Stimulated activated CD4-positive, alpha-beta T cell treated with anti-CD3 and anti-CD28 coated beads, TNF-alpha, amount 100 ng/mL, for 4 hours (primary cell): Measurements from ENCODE around the gene IL6ST.
"Not testable (repeated sequence)": the region's sequence is repeated elsewhere in the genome, so short reads cannot be mapped to it uniquely, and the experiment has no call there.

ENCODE experiments used
- DNase-seq, 3 experiments: peaks; one replicate each; pipeline ENCODE4 v3.0.0-alpha.2; 2020; ENCODE audit warnings: low read depth in 3 of 3

Gene IL6ST

DNA sequence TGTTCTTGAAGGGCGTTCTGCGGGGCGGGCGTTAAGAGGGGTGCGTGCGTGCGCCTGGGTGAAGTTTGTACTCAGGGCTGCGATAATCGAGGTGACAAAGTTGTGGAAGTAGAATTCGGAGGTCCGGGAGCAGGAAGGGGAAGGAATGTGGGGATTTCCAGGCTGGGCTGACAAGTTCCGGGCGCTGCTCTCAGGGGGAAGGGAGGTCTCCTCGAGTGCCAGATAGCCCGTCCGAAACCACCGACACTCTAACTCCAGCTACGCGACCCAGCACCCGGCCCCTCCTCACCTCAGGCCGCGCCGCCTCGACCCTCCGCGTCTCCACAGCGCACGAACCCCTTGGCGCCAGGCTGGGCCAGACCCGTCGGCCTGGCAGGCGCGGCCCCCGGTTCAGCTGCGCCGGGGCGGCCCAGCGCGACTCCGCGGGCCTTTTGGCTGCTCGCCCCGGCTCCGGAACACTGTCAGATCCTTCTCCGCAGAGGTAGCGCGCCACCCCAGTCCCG is at the start of gene IL6ST:
Gene IL6ST (minus strand): TSS at position 469 of the 503 bp plus-strand sequence. CDS start 18,685 bp downstream, outside the sequence.
- peak in 1 of 3 experiments; percentile 13 for DNase-seq

DNA sequence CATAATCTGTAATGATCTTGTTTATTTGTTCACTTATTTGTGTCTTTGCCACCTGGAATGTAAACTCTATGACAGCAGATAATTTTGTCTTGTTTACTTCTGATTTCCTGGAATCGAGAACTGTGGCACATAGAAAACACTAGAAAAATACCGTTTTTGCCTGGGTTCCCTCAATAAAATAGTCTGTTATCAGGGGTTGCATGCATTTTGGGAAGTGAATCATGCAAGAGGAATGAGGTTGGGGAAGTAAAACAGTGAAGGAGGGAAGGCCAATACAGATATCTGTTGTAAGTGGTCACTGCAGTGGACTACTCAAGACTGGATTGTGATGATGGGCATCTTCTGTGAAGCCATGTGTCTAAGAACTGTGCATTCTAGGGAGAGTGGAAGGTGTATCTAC is 45.2 kb upstream of the IL6ST start:
- no peak for DNase-seq

DNA sequence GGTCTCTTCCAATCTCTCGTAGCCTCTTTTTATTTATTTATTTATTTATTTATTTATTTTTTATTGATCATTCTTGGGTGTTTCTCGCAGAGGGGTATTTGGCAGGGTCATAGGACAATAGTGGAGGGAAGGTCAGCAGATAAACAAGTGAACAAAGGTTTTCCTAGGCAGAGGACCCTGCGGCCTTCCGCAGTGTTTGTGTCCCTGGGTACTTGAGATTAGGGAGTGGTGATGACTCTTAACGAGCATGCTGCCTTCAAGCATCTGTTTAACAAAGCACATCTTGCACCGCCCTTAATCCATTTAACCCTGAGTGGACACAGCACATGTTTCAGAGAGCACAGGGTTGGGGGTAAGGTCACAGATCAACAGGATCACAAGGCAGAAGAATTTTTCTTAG is 43.4 kb upstream of the IL6ST start:
- DNase-seq = not testable (repeated sequence)

DNA sequence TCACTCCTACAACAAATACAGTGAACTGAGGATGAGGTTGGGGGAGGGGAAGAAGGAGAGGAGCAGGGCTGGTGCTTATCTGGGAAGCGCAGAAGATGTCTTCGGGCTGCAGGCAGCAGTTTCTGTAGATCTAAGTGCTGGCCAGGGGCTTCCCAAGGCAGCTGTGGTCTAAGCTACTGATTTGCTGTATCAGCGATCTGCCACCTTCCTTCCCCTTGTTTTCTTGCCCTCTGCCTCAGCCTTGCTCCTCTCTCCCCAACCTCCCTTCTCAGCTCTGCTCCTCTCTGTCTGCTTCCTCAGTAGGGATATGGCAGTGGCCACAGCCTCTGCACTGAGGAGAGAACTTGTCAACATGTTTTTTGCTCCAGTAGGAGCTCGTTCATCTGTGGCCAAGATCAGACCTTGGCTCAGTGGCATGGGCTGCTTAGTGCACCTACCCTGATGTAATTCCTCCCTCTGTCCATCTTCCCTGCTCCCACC is 42.8 kb upstream of the IL6ST start:
- no peak for DNase-seq

- not testable (repeated sequence) for DNase-seq
Observed at GRCh38 chr5:56035394-56035793, 40.6 kb upstream of the IL6ST start.

GRCh38 chr5:56029871-56030630 is 35.3 kb upstream of the IL6ST start:
- not testable (repeated sequence) for DNase-seq

- no peak for DNase-seq
Observed at GRCh38 chr5:56029457-56029856, 34.7 kb upstream of the IL6ST start.

DNA sequence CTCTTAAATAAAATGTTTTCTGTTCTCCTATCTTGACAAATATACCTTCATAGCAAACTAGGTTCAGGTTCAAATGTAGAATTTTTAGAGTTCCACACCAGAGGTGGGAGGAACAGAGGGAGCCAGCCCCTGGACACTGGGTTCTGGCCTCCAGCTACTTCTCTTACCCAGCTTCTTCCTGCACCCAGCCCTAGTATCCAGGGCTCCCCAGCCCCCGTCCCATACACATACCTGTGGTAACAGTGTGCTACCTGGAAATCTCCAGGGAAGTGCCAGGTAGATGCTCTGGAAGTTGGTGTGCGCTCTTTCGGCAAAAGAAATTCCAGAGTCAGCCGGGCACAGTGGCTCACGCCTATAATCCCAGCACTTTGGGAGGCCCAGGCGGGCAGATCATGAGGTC is 33.9 kb upstream of the IL6ST start:
- no peak for DNase-seq

- no peak for DNase-seq
Observed at GRCh38 chr5:56026863-56027300, 32.1 kb upstream of the IL6ST start.

DNA sequence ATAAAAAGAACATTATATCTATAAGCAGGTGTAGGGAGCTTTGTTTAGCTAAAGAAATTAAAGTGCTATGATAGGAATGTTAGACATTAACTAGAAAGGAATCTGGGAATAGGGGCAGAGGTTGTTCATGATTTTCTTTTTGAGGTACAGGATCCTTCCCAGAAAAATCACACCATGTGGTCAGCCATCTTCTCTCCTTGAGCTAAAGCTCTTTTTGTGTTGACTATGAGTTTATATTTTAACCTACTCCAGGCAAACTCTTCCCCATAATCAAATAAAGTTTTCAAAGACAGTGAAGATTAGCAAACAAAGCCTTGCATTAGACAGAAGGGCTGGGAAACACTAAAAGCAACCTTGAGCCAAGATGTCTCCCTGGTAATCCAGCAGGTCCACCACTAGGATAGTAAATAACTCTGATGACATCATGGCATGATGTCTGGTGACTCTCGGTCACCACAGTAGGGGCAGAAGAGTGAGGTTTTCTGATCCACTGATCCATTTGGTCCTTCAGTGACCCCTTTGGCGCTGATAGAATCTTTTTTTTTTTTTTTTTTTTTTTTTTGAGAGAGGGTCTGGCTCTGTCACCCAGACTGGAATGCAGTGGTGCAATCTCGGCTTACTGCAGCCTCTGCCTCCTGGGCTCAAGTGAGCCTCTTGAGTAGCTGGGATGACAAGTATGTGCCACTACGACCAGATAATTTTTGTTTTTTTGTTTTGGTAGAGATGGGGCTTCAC is 30.6 kb upstream of the IL6ST start:
- no peak for DNase-seq

GRCh38 chr5:56024810-56025150 is 30.0 kb upstream of the IL6ST start:
- DNase-seq = no peak

DNA sequence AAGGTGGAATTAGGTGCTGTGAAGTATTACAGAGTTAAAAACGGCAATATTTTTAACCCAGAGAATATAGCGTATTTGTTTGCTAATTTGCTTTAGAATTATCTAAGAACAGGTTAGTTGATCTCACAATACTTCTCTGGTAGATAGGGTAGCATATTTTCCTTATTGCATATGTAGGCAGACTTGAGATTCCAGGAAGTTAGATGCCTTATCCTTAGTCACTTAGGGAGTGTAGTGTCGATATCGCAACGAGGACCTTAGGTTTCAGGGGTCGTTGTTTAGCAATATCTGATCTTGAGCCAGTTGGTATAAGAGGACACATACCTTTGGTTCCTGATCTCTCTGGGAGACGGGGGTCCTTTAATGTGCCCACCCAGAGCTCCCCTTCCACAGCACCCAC is 28.5 kb upstream of the IL6ST start:
- no peak for DNase-seq

DNA sequence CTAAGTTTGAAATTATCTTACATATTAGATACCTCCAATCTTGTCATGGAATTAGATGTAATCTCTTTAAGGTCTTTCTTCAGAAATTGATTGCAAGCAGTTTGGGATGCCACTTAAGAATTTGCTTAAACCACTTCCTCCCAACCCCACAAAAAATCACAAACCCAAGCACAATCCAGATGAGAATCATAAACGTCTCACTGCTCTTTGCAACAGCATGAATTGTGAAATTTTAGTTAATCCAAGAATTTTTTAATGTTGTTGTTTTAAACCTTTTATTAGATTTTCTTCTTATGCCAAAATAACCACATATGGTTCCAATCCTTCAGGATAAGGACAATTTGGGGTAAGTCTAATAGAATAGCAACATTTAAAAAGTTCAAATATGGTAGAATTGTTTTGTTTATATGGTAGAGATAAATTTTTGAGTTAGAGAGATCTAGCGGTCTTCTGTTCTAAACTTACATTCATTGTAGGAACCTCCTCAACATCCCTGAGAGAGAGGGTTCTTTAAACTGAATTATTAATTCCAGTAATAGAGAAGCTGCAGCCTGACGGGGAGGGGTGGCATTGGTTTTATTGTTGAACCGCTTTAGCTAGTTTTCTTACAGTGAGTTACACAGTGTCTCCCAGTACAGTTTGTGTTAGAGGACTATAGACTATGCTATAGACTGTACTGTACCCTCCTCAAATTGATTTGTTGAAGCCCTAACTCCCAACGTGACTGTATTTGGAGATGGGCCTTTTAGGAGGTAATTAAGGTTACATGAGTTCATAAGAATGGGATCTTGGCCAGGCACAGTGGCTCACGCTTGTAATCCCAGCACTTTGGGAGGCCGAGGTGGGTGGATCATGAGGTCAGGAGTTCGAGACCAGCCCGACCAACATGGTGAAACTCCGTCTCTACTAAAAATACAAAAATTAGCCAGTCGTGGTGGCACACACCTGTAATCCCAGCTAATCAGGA is 24.8 kb upstream of the IL6ST start:
- DNase-seq = no peak

GRCh38 chr5:56018832-56019231 is 24.1 kb upstream of the IL6ST start:
- DNase-seq = no peak

- DNase-seq = not testable (repeated sequence)
Observed at GRCh38 chr5:56014701-56015100, 19.9 kb upstream of the IL6ST start.

DNA sequence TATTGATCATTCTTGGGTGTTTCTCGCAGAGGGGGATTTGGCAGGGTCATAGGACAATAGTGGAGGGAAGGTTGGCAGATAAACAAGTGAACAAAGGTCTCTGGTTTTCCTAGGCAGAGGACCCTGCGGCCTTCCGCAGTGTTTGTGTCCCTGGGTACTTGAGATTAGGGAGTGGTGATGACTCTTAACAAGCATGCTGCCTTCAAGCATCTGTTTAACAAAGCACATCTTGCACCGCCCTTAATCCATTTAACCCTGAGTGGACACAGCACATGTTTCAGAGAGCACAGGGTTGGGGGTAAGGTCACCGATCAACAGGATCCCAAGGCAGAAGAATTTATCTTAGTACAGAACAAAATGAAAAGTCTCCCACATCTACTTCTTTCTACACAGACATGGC is 19.2 kb upstream of the IL6ST start:
- DNase-seq = not testable (repeated sequence)

DNA sequence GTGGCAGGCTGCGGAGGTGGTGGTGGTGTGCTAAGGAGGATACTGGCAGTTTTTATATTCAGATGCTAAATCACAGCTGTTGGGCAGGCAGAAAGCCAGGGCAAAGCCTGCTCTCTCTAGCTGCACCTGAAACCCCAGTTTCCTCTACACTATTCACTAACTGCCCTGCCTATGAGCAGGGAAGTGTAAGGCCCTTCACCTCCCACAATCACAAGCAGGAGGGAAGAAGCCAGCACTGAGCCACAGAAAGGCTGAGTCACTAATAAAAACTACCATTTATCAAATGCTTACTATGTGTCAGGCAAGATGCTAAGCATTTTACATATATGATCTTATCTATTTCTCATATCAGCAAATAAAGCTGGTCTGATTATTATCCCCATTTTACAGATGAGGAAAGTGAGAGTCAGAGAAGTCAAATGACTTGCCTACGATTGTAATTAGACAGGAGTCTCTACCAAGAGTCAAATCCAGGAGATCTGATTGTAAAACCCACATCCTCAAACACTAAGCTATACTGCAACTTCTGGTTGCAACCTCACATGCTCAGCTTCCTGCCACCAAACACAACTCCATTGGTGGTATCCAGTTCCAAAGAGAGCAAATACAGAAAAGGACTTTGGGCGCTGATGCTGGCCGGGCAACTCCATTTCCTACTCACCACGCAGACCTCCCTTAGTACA is 17.7 kb upstream of the IL6ST start:
- DNase-seq = no peak

- no peak for DNase-seq
Observed at GRCh38 chr5:56011835-56012234, 17.1 kb upstream of the IL6ST start.

- no peak for DNase-seq
Observed at GRCh38 chr5:56010431-56010830, 15.7 kb upstream of the IL6ST start.

DNA sequence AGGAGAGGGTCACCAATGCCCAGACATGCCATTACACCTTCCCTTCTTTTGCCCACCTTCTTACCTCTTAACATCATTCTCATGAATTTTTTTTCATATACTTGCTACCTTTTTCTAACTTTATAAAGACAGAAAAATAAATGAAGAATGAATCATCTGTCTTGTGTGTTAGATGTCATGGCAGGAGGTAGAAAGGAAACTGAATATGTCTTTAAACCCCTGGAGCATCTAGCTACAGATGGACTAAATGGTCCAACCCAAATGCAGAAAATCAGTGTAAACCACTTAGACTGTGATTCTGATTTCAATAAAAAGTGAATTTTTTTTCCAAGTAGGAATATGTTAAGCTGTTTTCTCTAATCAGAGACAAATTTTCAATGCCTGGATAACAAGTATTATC is 11.8 kb upstream of the IL6ST start:
- DNase-seq = no peak

GRCh38 chr5:56006094-56006493 is 11.3 kb upstream of the IL6ST start:
- DNase-seq = no peak
